GM13976 (cell line): ENCODE measurements around the gene CCDC183.

Source experiments
- DNase-seq: peaks from one replicate; pipeline ENCODE4 v3.0.0; 2012; ENCODE audit warnings: low spot score
- CTCF ChIP-seq: IDR thresholded peaks from 2 replicates; pipeline ENCODE4 v1.5.1; 2012; ENCODE audit warnings: borderline replicate concordance, mild to moderate bottlenecking; ENCODE audit not compliant: insufficient read depth; ENCODE audit errors: extremely low read depth, missing control alignments, control extremely low read depth
- in situ Hi-C: fragments of 300-500 bp; cut with MboI; formaldehyde crosslinking; loops from one replicate; pipeline ENCODE4 v1.12.0; 2022; ENCODE audit warnings: low sequenced_read_pairs, mixed read lengths, inconsistent platforms; ENCODE audit not compliant: unreplicated experiment

The CCDC183 gene

GRCh38 chr9:136789523-136789937 lies 6.6 kb upstream of the CCDC183 start:
- in situ Hi-C loops, result no loop called here
- no peak for DNase-seq

GRCh38 chr9:136790640-136791515 lies 5.3 kb upstream of the CCDC183 start, which contains the start of gene TMEM141:
Gene TMEM141, plus strand, starts transcription at chr9:136791344. Its CDS starts 27 bp downstream, at chr9:136791371.
- in situ Hi-C loops, result no loop called here
- peak; percentile 99 for DNase-seq
- TF ChIP-seq CTCF, result no peak

More at GRCh38 chr9:136789523-136789937, 6.6 kb upstream of the CCDC183 start:
- no peak for TF ChIP-seq CTCF

DNA sequence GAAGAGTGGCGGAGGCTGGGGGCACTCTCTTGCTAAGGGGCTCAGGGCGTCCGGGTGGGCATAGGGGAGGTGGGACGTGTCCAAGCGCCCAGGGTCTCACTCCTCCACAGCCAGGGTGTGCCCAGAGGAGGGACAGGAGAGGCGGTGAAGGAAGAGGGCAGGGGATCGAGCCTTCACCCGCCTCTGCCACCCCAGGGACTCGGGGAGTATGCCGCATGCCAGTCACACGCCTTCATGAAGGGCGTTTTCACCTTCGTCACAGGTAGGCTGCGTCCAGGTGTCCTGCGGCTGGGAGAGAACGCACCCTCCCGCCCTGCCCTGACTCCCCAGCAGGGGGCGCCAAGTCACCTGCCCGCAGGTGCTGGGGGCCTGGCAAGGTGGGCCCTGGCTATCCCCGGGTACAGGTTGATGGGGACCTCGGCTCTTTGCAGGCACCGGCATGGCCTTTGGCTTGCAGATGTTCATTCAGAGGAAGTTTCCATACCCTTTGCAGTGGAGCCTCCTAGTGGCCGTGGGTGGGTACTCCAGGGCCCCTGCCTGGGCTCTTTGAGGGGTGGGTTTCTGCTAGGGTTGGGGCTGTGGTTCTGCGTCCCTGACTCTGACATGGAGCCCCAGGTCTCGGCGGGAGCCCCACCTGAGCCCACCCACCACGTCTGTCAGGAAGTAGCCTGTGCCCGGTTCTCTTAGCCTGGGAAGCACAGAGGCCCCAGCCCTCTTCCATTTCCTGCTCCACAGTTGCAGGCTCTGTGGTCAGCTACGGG lies 4.4 kb upstream of the CCDC183 start:
- in situ Hi-C loops, result no loop called here
- peak; percentile 63 for DNase-seq
- peak; percentile 76 for TF ChIP-seq CTCF

DNA sequence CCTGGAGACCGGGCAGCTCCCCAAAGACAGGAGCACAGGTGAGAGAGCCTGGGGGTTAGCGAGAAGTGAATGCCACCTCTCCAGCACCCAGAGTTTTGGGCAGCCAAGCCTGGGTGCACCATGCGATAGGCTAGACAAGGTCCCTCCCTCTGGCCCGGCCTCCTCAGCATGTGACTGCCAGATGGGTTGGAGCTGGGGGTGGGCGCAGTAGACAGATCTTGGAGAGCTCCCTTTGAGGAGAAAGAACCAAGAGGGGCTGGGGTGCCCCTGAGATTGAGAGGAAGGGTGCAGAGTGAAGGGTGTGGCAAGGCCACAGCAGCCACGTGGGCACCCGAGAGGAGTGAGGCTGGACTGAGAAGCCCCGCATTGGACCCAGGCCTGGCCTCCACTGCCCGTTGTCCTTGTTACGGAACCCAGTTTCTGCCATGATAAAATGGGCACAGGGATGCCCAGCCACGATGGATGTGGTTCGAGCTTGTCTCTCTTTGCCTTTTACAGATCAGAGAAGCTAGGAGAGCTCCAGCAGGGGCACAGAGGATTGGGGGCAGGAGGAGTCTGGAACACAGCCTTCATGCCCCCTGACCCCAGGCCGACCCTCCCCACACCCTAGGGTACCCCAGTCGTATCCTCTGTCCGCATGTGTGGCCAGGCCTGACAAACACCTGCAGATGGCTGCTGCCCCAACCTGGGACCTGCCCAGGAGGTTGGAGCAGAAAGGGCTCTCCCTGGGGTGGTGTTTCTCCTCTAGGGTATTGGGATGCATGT lies 3.6 kb upstream of the CCDC183 start:
- no peak for DNase-seq
- no peak for TF ChIP-seq CTCF
- in situ Hi-C loops, result no loop called here

- TF ChIP-seq CTCF, result no peak
- in situ Hi-C loops, result no loop called here
- no peak for DNase-seq
Observed at GRCh38 chr9:136793086-136793946, 2.8 kb upstream of the CCDC183 start.
